Measurements from ENCODE around the gene SAAL1. TPM values are rescaled to one million over a fixed set of nuclear protein-coding genes. Genes with fewer than 3 reads are reported as not detected.

Gene SAAL1
- total RNA-seq = 1 to 10 TPM; 4.2 to 6.8 (median 5.6) TPM
- long read RNA-seq, partial matches to known transcripts = 0 of 1 reads
- long read RNA-seq, other reads (novel, unspliced or antisense) = 0 of 1 reads

- Histone ChIP-seq H3K36me3 (no peaks in the 10 kb centered on the region), H3K4me3 (peak within 1 kb of the TSS; percentile 75 to 95 (median 82)), H3K27ac (peak within 1 kb of the TSS in 1 of 3 donors; percentile 52), H3K9me3 (no peaks in the 10 kb centered on the region), H3K4me1 (peaks cover 0 to 9% (median 2%) of the 10 kb centered on the region in 4 donors), H3K27me3 (no peaks in the 10 kb centered on the region)
- peak; percentile 99 to 100 (median 99) for ATAC-seq
- peak; percentile 54 to 85 (median 78) for TF ChIP-seq CTCF (IDR thresholded peaks at IDR 0.05)
- peak; percentile 39 for TF ChIP-seq POLR2A (IDR thresholded peaks at IDR 0.05)
- peak; percentile 89 to 90 (median 89) for DNase-seq
- intact Hi-C loops (cut with DNase I) = no loop called here
- 40% methylated on average over 6 of the region's 48 CpGs for WGBS (ENCODE audit: insufficient coverage, low coverage, low lambda C conversion rate, missing lambda C conversion rate)
These were observed at the start of gene SAAL1 for GRCh38 chr11:18105802-18106574. SAAL1 (minus strand) TSS chr11:18106082; CDS start chr11:18106041, 41 bp downstream.

- 53% methylated on average over 3 of the region's 3 CpGs for WGBS (ENCODE audit: insufficient coverage, low coverage, low lambda C conversion rate, missing lambda C conversion rate)
- Histone ChIP-seq H3K27ac (no peak overlapping the region), H3K36me3 (no peaks in the 10 kb centered on the region), H3K4me3 (no peak overlapping the region), H3K9me3 (no peaks in the 10 kb centered on the region), H3K4me1 (no peaks in the 10 kb centered on the region), H3K27me3 (no peaks in the 10 kb centered on the region)
- ATAC-seq = no peak
- intact Hi-C loops (cut with DNase I) = no loop called here
- DNase-seq = no peak
- TF ChIP-seq POLR2A (IDR thresholded peaks at IDR 0.05) = no peak
- no peak for TF ChIP-seq CTCF (IDR thresholded peaks at IDR 0.05)
These were observed 45.7 kb upstream of the SAAL1 start for GRCh38 chr11:18151581-18151980.

- Histone ChIP-seq H3K36me3 (no peaks in the 10 kb centered on the region), H3K4me1 (no peaks in the 10 kb centered on the region), H3K27me3 (no peaks in the 10 kb centered on the region), H3K9me3 (no peaks in the 10 kb centered on the region), H3K27ac (no peak overlapping the region), H3K4me3 (no peak overlapping the region)
- no peak for ATAC-seq
- intact Hi-C loops (cut with DNase I) = no loop called here
- WGBS (ENCODE audit: insufficient coverage, low coverage, low lambda C conversion rate, missing lambda C conversion rate) = 29% methylated on average over 3 of the region's 3 CpGs
- DNase-seq = no peak
- TF ChIP-seq POLR2A (IDR thresholded peaks at IDR 0.05) = no peak
- no peak for TF ChIP-seq CTCF (IDR thresholded peaks at IDR 0.05)
These were observed 40.0 kb upstream of the SAAL1 start for GRCh38 chr11:18145837-18146236.

- H3K4me3 ChIP-seq = no peak overlapping the region
- peak in 3 of 4 donors; percentile 41 to 46 (median 41) for TF ChIP-seq CTCF (IDR thresholded peaks at IDR 0.05)
- no peak for TF ChIP-seq POLR2A (IDR thresholded peaks at IDR 0.05)
- no peaks in the 10 kb centered on the region for H3K36me3 ChIP-seq
- intact Hi-C loops (cut with DNase I) = no loop called here
- H3K4me1 ChIP-seq = no peaks in the 10 kb centered on the region
- ATAC-seq (peak in 1 of 4 donors; percentile 23), DNase-seq (no peak)
- no peaks in the 10 kb centered on the region for H3K27me3 ChIP-seq
- H3K27ac ChIP-seq = no peak overlapping the region
- H3K9me3 ChIP-seq = no peaks in the 10 kb centered on the region
- WGBS (ENCODE audit: insufficient coverage, low coverage, low lambda C conversion rate, missing lambda C conversion rate) = 41% methylated on average over 2 of the region's 2 CpGs
These were observed 39.1 kb upstream of the SAAL1 start for GRCh38 chr11:18145025-18145424.
